Stomach smooth muscle (tissue), 2 donors: Measurements from ENCODE around the gene SLC7A7.
"Not testable (repeated sequence)": the region's sequence is repeated elsewhere in the genome, so short reads cannot be mapped to it uniquely, and the experiment has no call there.

ENCODE experiments used
- H3K27ac ChIP-seq: one replicate; pipeline ENCODE4 v1.7.0; 2013; ENCODE audit warnings: mild to moderate bottlenecking, low read length, inconsistent platforms
- H3K27me3 ChIP-seq, 2 donors: one replicate each; pipeline ENCODE4 v1.7.0; 2013; ENCODE audit warnings: low read length in 2 of 2; ENCODE audit not compliant: insufficient read depth in 2 of 2, control insufficient read depth in 1 of 2
- H3K36me3 ChIP-seq, 2 donors: one replicate each; pipeline ENCODE4 v1.7.0; 2013; ENCODE audit warnings: low read length in 2 of 2; ENCODE audit not compliant: control insufficient read depth in 2 of 2, insufficient read depth in 2 of 2
- H3K4me1 ChIP-seq: one replicate; pipeline ENCODE4 v1.7.0; 2013; ENCODE audit warnings: low read length; ENCODE audit not compliant: control insufficient read depth, insufficient read depth
- H3K4me3 ChIP-seq, 2 donors: one replicate each; pipeline ENCODE4 v1.7.0; 2013; ENCODE audit warnings: low read length in 2 of 2
- H3K9ac ChIP-seq, 2 donors: one replicate each; pipeline ENCODE4 v1.7.0; 2013; ENCODE audit warnings: low read length in 2 of 2, mild to moderate bottlenecking in 1 of 2
- H3K9me3 ChIP-seq, 2 donors: one replicate each; pipeline ENCODE4 v1.7.0; 2013; ENCODE audit warnings: low read length in 2 of 2; ENCODE audit not compliant: control insufficient read depth in 2 of 2
- donor health status: healthy.
- donor health status: Pancreatic carcinoma.

Gene SLC7A7

GRCh38 chr14:22781301-22781991 is 33.8 kb downstream of the SLC7A7 start:
- Histone ChIP-seq H3K9ac (no peak overlapping the region), H3K4me3 (no peak overlapping the region), H3K27ac (no peak overlapping the region), H3K27me3 (no peaks in the 10 kb centered on the region), H3K9me3 (no peaks in the 10 kb centered on the region), H3K36me3 (no peaks in the 10 kb centered on the region), H3K4me1 (no peaks in the 10 kb centered on the region)

- Histone ChIP-seq H3K9ac (no peak overlapping the region), H3K4me1 (no peaks in the 10 kb centered on the region), H3K27me3 (no peaks in the 10 kb centered on the region), H3K9me3 (no peaks in the 10 kb centered on the region), H3K27ac (no peak overlapping the region), H3K4me3 (no peak overlapping the region), H3K36me3 (no peaks in the 10 kb centered on the region)
These were observed 34.3 kb downstream of the SLC7A7 start for GRCh38 chr14:22780941-22781300.

GRCh38 chr14:22780105-22780679 is 35.0 kb downstream of the SLC7A7 start:
- Histone ChIP-seq H3K9me3 (no peaks in the 10 kb centered on the region), H3K4me3 (no peak overlapping the region), H3K36me3 (peaks cover 0 to 2% of the 10 kb centered on the region in 2 donors), H3K9ac (no peak overlapping the region), H3K27me3 (no peaks in the 10 kb centered on the region), H3K4me1 (no peaks in the 10 kb centered on the region), H3K27ac (no peak overlapping the region)

DNA sequence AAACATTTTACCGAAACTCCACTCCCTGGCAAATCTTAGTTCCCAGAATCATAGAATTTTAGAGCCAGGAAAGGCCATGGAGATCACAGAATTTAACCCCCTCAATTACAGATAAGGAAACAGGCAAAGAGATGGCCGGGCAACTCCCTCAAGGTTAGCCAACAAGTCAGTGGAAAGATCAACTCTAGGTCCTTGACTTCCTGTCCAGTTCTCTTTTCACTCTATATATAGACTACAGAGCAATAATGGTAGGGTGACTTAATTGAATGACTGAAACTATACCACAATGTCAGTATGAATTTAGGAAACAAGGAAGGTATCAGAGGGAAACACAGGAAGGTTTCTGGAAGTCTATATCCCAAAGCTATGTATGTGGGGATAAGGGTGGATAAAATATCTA is 37.2 kb downstream of the SLC7A7 start:
- Histone ChIP-seq H3K27me3 (no peaks in the 10 kb centered on the region), H3K4me1 (no peaks in the 10 kb centered on the region), H3K9ac (no peak overlapping the region), H3K36me3 (peaks cover 5 to 12% of the 10 kb centered on the region in 2 donors), H3K9me3 (no peaks in the 10 kb centered on the region), H3K4me3 (no peak overlapping the region), H3K27ac (no peak overlapping the region)

- H3K4me1 ChIP-seq, H3K9me3 ChIP-seq, H3K27ac ChIP-seq, H3K4me3 ChIP-seq, H3K9ac ChIP-seq, H3K27me3 ChIP-seq: not testable (repeated sequence)
- H3K36me3 ChIP-seq: peaks cover 12 to 19% of the 10 kb centered on the region in 2 donors
These were observed 38.4 kb downstream of the SLC7A7 start for GRCh38 chr14:22776849-22777248.

DNA sequence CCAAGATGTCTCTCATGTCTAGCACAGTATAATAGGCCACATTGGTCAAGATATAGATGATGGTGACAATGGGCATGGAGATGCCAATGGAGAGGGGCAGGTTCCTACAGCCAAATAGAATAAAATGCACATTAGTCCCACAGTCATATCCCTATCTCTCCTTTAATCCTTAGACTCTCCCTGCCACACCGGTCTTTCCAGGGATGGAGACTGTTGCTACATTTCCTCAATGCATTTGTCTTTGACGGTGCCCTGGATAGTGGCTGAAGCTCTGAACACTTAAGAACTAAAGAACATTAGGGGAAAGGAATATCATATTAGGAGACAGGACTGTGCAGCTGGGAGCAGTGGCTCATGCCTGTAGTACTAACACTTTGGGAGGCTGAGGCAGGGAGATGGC is 39.0 kb downstream of the SLC7A7 start:
- Histone ChIP-seq H3K36me3 (peaks cover 18 to 26% of the 10 kb centered on the region in 2 donors), H3K27me3 (no peaks in the 10 kb centered on the region), H3K27ac (no peak overlapping the region), H3K4me1 (no peaks in the 10 kb centered on the region), H3K9ac (no peak overlapping the region), H3K9me3 (no peaks in the 10 kb centered on the region), H3K4me3 (no peak overlapping the region)

GRCh38 chr14:22774011-22774706 is 41.1 kb downstream of the SLC7A7 start:
- Histone ChIP-seq H3K4me1 (no peaks in the 10 kb centered on the region), H3K9me3 (no peaks in the 10 kb centered on the region), H3K27me3 (no peaks in the 10 kb centered on the region), H3K27ac (no peak overlapping the region), H3K9ac (no peak overlapping the region), H3K36me3 (peaks cover 38 to 46% of the 10 kb centered on the region in 2 donors), H3K4me3 (no peak overlapping the region)

DNA sequence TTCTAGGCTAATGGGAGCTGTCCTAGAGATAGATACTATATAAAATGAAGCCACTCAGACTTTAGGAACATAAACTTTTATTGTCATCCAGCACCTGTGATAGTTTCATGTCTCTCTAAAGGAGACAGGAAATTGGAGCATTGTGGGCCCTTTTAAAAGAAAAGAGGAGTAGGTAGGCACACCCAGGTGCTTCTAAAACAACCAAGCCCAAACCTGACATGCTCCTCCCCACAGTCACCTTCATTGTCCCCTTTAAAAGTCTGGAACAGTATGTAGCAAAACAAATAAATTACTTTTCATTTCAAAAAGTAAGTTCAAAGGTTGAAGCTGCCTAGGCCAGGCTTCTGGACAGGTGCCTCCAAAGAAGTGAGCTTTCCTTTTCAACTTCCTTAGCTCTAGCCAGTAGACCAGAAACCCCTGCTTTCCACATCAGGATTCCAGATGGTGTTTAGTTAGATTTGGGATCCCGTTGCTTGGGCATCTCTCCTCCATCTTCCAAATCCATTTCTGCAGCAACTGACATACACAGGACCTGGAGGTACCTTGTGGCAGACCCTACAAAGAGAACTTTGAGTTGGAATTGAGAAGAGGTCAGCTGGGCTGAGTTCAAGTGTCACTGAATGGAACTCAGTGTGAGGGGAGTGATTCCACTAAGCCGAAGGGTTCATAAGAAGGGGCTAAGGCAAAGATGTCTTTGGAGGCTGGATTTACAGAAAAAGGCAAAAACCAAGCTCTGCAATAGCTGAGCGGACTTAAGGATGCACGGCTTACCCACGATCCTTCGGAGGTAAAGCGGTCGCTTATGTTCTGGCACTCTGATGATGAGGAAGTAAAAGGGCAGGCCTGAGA is 41.8 kb downstream of the SLC7A7 start:
- H3K4me1 ChIP-seq: peaks cover under 1% of the 10 kb centered on the region
- no peaks in the 10 kb centered on the region for H3K27me3 ChIP-seq
- no peak overlapping the region for H3K9ac ChIP-seq
- no peak overlapping the region for H3K4me3 ChIP-seq
- H3K27ac ChIP-seq: no peak overlapping the region
- H3K36me3 ChIP-seq: peaks cover 38 to 50% of the 10 kb centered on the region in 2 donors
- no peaks in the 10 kb centered on the region for H3K9me3 ChIP-seq

- no peaks in the 10 kb centered on the region for H3K27me3 ChIP-seq
- peaks cover 38 to 55% of the 10 kb centered on the region in 2 donors for H3K36me3 ChIP-seq
- no peak overlapping the region for H3K4me3 ChIP-seq
- no peak overlapping the region for H3K27ac ChIP-seq
- H3K4me1 ChIP-seq: peaks cover 7% of the 10 kb centered on the region
- no peak overlapping the region for H3K9ac ChIP-seq
- H3K9me3 ChIP-seq: no peaks in the 10 kb centered on the region
These were observed 42.5 kb downstream of the SLC7A7 start for GRCh38 chr14:22772725-22773124.

DNA sequence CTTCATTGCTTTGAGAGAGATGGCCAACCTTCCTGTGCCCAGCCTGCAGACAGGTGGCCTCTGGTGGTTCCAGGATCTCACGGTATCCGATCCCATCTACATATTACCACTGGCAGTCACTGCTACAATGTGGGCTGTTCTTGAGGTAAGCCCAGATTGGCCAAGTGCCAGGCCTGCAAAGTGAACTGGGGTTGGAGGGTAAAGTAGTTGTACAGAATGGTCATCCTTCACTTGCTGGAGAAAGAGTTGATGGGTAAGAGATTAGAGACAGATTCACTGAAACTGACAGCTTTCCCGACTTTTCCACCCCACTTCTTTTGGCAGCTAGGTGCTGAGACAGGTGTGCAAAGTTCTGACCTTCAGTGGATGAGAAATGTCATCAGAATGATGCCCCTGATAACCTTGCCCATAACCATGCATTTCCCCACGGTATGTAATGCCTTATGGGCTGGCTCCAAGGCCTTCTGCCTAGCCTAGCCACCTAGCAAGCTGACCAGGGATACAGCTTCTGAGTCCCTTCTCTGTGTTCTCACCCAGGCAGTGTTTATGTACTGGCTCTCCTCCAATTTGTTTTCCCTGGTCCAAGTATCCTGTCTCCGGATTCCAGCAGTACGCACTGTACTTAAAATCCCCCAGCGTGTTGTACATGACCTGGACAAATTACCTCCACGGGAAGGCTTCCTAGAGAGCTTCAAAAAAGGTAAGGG is 44.6 kb downstream of the SLC7A7 start:
- Histone ChIP-seq H3K9ac (no peak overlapping the region), H3K27ac (no peak overlapping the region), H3K4me3 (no peak overlapping the region), H3K36me3 (peaks cover 38 to 55% of the 10 kb centered on the region in 2 donors), H3K4me1 (peaks cover 14% of the 10 kb centered on the region), H3K9me3 (no peaks in the 10 kb centered on the region), H3K27me3 (no peaks in the 10 kb centered on the region)
